Omental fat pad (tissue), 4 donors: Measurements from ENCODE around the gene ELOVL1. TPM values are rescaled to one million over a fixed set of nuclear protein-coding genes. Genes with fewer than 3 reads are reported as not detected.

Source experiments
- ATAC-seq: fragments of 150-250 bp; one replicate; pipeline ENCODE4 v1.9.1; 2016; ENCODE audit warnings: mild to moderate bottlenecking, moderate library complexity; ENCODE audit not compliant: low FRiP score
- DNase-seq: peaks from one replicate; pipeline ENCODE4 v3.0.0-alpha.2; 2019; ENCODE audit warnings: low spot score
- CTCF ChIP-seq, 3 donors: fragments of 450-650 bp; IDR thresholded peaks; one replicate each; pipeline ENCODE4 v1.5.1; 2016 to 2017; ENCODE audit warnings: antibody characterized with exemption in 3 of 3, mild to moderate bottlenecking in 3 of 3, moderate library complexity in 2 of 3
- total RNA-seq, 4 donors: library from RNA; depleted of rRNA; stranded (reverse); fragments of >200 nt; gene quantifications; one replicate each; pipeline ENCODE4 v1.1.0, GENCODE V29; 2016

The ELOVL1 gene
- total RNA-seq, 4 donors from 2014 or later: 56.4 to 124 (median 78.2) TPM

- no peak for TF ChIP-seq CTCF (IDR thresholded peaks at IDR 0.05)
- ATAC-seq (peak; percentile 5), DNase-seq (no peak)
These were observed 822 bp upstream of the ELOVL1 start for GRCh38 chr1:43368646-43369020.

GRCh38 chr1:43367026-43367903 lies 546 bp downstream of the ELOVL1 start:
- DNase-seq: no peak

GRCh38 chr1:43366601-43367025 lies 1.2 kb downstream of the ELOVL1 start:
- DNase-seq (no peak), ATAC-seq (no peak)
- TF ChIP-seq CTCF (IDR thresholded peaks at IDR 0.05): no peak

More at GRCh38 chr1:43367026-43367903, 546 bp downstream of the ELOVL1 start:
- no peak for TF ChIP-seq CTCF (IDR thresholded peaks at IDR 0.05)
- ATAC-seq: peak; percentile 87

- DNase-seq (no peak), ATAC-seq (no peak)
- no peak for TF ChIP-seq CTCF (IDR thresholded peaks at IDR 0.05)
These were observed 1.6 kb downstream of the ELOVL1 start for GRCh38 chr1:43366179-43366578.

GRCh38 chr1:43365678-43366077 lies 2.1 kb downstream of the ELOVL1 start:
- ATAC-seq (no peak), DNase-seq (no peak)
- no peak for TF ChIP-seq CTCF (IDR thresholded peaks at IDR 0.05)

- TF ChIP-seq CTCF (IDR thresholded peaks at IDR 0.05): no peak
- no peak for ATAC-seq
- DNase-seq: no peak
These were observed 3.8 kb downstream of the ELOVL1 start for GRCh38 chr1:43363935-43364525.
